Measurements from ENCODE around the gene CEP128.

GRCh38 chr14:80545935-80546854, 395.3 kb downstream of the CEP128 start:
- TF ChIP-seq TARDBP (IDR thresholded peaks at IDR 0.05): no peak
- no peak for TF ChIP-seq BHLHE40 (IDR thresholded peaks at IDR 0.05; ENCODE audit: borderline replicate concordance)
- TF ChIP-seq FOXA1 (IDR thresholded peaks at IDR 0.05): no peak
- TF ChIP-seq ARNT (IDR thresholded peaks at IDR 0.05): no peak
- no peak for TF ChIP-seq HDGF (IDR thresholded peaks at IDR 0.05; ENCODE audit: borderline replicate concordance)
- TF ChIP-seq FOXM1 (IDR thresholded peaks at IDR 0.05; ENCODE audit: borderline replicate concordance): no peak
- TF ChIP-seq SUZ12 (IDR thresholded peaks at IDR 0.05): no peak
- no peak for TF ChIP-seq SP1 (IDR thresholded peaks at IDR 0.05)
- no peak for TF ChIP-seq LEF1 (IDR thresholded peaks at IDR 0.05; ENCODE audit: borderline replicate concordance)
- no peak for TF ChIP-seq CTBP1 (IDR thresholded peaks at IDR 0.05; ENCODE audit: borderline replicate concordance)
- no peak for TF ChIP-seq FOXK2 (IDR thresholded peaks at IDR 0.05)

All from HEK293T (cell line).